Measurements from ENCODE around the gene DSN1.

The DSN1 gene

DNA sequence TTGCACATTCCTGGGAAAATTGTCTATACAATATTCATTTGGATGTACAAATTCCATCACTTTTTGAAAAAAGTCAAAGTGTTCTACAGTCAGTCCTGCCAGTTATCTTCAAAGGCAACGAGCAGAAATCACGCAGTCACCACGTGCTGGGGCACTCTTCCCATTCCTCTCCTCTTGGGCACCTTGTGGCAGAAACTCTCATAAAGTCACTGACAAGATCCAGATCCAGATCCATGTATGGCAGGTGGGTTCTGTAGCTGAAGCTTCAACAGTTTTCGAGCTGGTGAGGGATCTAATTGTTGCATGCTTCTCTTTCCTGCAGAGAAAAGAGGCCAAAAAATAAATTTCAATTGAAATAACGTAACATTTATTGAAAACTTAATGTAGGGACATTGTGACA, 21.0 kb downstream of the DSN1 start:
- no peak for DNase-seq

DNA sequence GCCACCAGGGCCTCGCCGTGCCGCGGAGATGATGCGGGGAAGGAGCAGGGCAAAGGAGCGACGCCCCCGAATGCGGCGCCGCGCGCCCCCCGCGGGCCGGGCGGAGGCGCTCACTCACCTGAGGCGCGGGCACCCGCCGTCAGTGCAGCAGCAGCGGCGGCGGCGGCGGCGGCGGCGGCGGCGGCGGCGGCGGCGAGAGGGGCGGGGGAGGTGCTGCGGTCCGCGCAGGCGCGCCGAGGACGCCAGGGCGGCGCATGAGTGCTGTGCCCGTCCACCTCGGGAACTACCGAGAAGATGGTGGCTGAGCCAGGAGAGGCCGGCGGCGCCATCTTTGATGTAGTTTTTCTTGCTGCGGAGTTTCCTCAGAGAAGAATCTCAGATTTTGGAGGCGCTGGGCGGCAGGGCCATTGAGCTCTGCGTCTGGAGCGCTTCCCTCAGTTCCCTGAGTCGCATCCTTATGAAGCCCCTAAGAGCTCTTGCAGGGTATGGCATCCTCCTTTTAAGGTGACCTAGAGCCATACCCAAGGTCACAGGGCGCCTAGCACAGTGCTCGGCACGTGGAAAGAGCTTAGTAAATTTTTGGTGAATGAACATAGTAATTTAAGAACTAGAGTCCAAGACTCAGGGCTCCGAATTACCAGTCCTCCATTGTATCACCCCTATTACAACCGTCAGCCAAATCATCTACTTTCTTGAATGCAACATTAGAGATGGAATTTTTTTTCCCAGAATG, 27.5 kb downstream of the DSN1 start, which contains the start of gene NDRG3:
Gene NDRG3, minus strand, starts transcription at position 164 of the 733 bp plus-strand sequence. CDS start 24,355 bp downstream, outside the sequence.
- DNase-seq = peak; percentile 84

DNA sequence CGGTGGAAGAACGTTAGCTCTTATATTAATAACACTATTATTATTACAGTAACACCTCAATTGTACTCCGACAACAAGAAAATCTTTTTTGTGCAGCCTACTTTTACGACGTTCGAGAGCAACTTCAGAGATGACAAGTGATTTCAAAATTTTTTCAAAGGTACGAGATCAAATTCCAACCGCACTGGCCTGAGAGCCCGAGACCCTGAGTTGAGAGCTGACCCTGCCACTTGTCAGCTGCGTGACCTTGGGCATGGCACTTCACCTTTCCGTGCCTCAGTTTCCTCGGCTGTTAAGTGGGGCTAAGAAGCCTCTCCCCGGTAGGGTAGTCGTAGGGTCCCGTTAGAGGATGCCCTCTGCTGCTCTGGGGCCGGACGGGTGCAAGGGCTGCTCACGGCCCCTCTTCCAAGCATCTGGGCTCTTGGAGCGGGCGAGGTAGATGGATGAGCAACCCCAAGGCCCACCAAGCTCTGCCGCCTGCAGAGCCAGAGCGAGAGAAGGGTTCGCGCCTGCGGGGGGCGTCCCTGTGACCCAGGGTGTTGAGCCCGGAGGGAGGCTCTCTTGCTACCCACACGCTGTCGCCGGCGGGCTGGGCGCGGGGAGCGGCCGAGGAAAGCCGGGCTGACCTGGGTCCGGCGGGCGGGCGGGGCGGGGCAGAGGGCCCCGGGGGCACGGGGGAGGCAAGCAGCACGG, 28.2 kb downstream of the DSN1 start:
- DNase-seq = no peak

DNA sequence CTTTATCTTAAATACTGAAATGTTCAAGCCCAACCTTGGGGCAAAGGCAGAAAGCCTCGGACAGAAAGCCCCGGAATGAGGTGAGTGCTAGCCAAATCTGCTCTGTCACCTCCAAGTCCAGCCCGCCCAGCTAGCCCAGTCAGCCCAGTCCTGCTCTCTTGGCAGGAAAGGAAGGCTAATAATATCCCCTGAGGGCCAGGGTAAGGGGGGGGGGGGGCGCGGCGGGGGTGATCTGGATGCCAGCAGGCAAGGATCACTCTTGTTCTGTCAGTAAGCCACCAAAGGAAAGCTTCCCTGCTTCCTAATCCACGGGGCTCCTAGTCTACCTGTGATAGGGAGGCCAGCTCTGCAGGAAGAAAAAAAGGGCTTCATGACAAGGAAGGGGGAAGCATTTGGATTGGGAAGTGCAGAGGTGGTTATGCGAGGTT, 28.8 kb downstream of the DSN1 start:
- DNase-seq = no peak

DNA sequence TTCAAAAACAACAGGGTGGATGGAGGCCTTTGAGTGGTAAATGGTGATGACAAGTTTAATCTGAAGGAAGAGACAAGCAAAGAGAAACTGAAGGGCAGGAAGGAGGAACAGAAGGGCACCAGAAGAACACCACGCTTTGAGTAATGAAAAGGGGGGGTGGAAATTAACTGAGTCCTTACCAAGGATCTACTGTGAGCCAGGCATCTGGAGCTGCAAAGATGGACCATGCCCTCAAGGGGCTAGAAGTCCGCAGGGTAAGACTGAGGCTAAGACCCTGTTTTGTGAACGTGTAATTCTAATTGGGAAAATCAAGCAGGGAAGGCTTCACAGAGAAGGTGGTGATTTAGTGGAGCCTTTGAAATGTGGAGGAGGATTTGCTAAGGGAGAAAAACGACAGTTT, 29.3 kb downstream of the DSN1 start:
- no peak for DNase-seq

DNA sequence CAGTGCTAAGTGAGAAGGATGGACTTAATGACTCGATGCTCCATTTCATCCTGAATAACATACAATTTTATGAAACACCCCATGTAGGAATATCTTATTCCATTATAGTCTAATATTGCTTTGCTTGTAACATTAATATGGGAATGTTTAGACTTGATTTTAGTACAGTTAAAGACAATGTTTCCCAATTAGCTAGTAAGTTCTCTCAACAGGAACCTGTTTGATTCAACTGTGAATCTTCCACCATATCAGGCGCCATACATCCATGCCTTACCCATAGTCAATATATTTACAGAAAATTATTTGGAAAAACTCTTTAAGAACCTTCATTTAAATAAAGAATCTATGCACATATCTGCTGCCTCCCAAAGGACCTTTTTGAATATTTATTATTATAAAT, 31.0 kb downstream of the DSN1 start:
- DNase-seq = no peak

DNA sequence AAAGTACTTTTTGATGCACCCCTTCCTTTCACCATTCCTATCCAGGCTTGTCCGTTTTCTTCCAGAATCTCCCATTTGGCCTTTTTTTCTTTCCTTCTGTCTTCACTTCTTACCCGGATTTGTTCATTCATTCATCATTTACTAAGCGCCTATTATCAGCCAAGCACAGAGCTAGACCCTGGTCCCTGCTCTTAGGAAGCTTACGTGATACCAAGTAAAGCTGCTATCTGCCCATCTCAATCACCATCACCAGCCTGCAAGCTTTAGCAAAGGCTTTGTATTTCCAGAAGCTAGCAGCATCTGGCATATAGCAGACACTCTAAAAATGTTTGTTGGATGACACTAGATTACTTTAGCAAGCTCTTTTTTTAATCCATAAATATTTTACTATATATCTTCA, 32.5 kb downstream of the DSN1 start:
- DNase-seq = no peak

DNA sequence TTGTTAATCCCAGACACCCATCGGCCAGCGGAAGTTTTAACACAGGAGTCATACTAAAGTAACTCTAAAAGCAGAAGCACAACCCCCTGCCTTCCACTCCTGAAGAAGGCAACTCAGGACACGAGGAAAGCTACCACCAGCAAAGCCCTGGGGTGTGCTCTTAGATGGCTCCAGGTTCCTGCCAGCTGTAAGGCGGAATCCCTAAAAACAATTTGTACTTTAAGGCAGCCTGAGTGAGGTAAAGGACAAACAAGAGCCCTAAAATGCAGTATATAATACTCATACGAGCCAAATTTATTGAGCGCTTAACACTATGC, 36.4 kb downstream of the DSN1 start:
- DNase-seq = no peak

DNA sequence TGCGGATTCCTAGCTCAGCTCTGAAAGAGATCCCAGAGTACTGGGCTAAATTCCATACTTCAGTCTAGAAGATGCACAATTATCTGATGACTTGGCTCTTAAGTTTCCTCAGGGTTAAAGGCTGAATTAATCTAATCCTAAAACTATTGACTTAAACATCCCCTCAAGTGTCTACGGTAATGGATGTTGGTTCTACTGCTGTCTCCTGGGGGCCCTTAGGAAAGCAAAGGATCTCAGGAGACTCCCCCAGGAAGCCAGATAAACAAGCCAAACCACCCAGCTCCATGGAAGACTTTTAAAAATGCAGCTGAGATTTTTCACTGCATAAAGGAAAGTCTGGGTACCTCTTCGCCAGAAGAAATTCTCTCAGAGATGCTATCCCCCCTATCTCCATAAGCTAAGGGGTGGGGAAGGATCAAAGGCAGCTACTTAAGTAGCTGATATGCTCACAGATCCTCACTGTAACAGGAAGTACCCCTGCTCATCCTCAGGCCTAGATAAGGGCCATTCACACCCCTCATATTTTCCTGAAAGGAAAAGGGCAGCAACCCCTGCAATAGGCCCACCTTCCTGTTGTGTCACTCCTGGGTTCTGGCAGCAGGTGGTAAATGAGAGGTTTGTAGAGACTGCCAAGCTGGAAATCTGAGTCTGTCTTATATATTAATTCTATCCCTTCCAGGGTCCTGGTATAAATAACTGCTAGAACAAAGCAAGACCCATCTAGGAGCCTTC, 36.9 kb downstream of the DSN1 start:
- DNase-seq = no peak

DNA sequence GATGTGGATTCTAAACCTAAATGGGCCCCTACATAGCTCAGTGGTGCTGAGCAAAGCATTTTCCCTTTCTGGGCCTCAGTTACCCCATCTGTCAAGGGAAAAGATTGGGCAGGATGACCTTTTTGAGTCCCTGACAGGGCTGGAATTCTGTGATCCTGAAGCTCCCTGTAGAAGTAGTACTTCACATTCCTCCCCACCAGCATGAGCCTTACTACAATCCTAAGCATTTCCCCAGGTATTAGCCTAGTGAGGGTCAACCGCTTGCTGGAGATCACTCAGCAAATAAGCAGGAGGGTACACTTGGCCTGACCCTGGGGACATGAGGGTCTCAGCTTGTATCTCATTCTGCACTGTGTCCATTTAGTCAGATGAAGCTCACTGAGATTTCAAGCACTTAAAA, 41.1 kb downstream of the DSN1 start:
- no peak for DNase-seq

DNA sequence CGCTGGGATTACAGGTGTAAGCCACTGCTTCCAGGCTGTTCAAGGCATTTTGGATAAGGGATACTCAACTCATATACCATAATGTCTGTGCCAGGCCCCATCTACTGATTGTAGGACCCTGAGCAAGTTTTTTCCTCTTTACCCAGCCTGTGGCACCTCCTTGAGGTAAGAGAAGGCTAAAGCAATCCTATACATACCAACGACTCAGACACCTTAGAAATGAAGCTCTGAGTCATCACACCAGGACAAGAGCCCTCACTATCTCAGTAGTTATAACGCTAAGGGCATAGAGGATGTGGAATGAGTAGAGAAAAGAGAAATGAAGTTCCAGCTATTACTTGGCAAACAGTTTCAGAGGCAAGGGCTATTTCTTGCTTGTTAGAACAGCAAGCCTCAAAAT, 44.6 kb downstream of the DSN1 start:
- DNase-seq = no peak

DNA sequence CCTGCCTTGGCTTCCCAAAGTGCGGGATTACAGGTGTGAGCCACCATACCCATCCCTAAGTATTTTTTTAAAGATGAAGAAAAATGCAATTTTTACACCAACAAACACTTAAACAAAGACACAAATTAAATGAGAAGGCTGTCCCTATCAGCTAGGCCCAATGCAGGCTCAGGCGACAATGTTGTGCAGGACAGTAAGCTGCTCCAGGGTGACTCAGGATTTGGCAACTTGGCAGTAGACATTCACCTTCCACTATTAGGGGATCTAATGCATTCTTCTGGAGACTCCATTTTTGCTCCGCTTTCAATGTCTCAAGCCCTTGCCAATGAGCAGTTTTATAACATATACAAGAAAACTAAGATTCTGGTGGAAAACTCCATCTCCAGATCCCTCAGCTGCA, 47.4 kb downstream of the DSN1 start:
- no peak for DNase-seq

DNA sequence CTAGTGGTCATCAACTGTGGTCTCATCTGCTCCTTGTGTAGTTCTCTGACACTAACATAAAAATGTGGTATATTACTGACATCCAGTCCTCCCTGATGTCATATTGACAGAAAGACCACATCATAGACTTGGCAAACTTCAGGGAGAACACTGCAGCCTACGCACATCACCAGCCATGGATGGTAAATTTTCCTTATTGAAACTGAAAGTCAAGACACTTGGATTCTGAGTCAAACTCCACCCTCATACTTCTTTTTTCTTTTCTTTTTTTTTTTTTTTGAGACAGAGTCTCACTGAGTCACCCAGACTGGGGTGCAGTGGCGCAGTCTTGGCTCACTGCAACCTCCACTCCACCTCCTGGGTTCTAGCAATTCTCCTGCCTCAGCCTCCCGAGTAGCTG, 53.1 kb downstream of the DSN1 start:
- no peak for DNase-seq

DNA sequence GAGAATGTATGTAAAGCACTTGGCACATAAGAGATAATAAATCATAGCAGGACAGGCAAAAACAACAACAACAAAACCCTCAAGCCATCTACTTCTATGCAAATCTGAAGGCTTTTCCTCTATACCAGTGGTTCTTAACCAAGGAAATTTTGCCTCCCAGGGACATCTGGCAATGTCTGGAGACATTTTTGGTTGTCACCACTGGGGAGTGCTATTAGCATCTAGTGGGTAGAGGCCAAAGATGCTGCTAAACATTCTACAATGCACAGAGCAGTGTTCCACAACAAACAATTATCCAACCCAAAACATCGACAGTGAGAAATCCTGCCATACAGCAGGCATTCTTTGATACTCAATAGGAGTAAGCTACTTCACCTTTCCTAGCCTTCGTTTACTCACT, 55.9 kb downstream of the DSN1 start:
- DNase-seq = no peak

DNA sequence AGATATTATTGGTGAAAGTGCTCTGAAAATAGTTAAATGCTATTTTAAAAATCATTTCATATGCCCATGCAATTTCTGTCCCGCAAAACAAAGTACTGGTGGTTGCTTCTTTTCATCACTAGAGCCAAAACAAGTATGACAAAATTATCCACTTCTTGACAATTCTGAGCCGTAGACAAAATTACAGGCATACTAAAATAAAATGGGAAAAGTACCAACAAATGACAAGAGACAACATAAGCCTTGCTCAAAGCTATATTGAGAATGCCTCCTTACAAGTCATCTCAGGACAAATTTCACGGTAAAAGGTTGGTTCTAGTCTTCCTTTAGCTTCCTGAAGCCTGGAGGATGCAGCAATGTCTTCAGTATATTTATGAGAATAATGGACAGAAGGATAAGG, 56.5 kb downstream of the DSN1 start:
- no peak for DNase-seq

DNA sequence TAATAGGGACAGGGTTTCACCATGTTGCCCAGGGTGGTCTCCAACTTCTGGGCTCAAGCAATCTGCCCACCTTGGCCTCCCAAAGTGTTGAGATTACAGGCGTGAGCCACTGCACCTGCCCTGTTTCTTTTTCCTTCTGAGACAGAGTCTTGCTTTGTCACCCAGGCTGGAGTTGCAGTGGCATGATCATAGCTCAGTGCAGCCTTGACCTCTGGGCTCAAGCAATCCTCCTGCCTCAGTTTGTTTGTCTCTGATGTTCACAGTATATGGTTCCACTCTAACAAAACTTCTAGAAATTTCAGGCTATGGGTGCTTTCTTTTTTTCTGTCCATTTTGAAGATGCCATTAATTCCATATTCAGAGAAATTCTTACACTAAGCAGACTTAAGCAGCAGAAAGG, 60.8 kb downstream of the DSN1 start:
- no peak for DNase-seq

DNA sequence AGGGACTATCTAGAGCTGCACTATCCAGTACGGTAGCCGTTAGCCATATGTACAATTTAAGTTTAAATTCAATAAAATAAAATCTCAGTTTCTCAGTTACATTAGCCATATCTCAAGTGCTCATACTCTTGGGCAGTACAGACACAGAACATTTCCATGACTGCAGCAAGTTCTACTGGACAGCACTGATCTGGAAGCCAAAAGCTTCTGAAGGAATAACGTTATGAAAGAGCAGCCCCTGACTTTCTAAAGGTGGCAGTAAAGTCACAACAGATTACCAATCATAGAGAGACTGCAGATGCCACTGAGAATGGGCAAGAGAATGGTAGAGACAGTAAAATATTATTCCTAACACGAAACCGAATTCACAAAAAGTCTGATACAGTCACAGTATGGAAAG, 64.4 kb downstream of the DSN1 start:
- DNase-seq = no peak

DNA sequence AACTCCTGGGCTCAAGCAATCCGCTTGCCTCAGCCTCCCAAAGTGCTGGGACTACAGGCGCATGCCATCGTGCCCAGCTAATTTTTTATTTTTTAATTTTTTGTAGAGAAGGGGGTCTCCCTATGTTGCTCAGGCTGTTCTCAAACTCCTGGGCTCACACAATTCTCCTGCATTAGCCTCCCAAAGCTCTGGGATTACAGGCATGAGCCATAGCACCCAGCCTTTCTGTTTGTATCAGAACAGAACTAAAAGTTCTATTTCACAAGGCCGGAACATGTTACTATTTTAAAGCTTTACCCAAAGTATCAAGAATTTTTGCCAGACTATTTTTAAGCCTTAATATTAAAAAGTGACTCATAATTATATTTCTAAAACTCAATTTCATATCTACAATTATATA, 70.0 kb downstream of the DSN1 start:
- no peak for DNase-seq

Data from T-helper 9 cell (primary cell).